ENCODE data around the gene RASGRF1. TPM values are rescaled to one million over a fixed set of nuclear protein-coding genes. Genes with fewer than 3 reads are reported as not detected.

The RASGRF1 gene
- total and polyA plus RNA-seq, 2 experiments from 2014 or later: 0.05 to 0.24 TPM

DNA sequence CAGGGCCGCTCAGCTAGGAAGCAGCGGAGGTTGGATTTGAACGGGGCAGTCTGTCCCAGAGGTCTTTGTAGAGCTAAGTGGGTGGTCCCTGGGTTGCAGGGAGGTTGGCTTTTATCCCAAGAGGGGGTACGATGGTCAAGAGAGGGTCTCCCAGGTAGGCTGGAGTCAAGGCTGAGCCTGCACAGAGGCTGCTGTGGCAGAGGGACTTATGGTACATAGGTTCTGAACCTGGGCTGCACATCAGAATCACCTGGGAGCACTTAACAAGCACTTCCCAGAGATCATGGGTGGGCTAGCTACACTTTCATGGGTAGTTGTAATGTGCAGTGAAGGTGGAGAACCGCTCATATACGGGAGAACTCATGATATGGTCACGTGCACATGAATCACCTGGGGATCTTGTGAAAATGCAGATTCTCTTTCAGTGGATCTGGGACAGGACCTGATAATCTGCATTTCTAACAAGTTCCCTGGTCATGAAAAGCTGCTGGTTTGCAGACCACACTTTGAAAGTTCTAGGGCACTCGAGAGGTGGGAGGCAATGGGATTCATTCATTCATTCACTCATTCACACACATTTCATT is 2.9 kb upstream of the RASGRF1 start:
- no peaks in the 10 kb centered on the region for H3K36me3 Mint-ChIP-seq (ENCODE audit: low read depth)
- H3K27me3 Mint-ChIP-seq (ENCODE audit: insufficient read depth, low read depth, poor library complexity): peaks cover 65% of the 10 kb centered on the region
- DNase-seq (ENCODE audit: low spot score): no peak
- Histone ChIP-seq H2AFZ (no peak overlapping the region), H3K36me3 (ENCODE audit: insufficient read depth) (no peaks in the 10 kb centered on the region), H3K4me2 (no peak overlapping the region), H3K79me2 (replicated peaks; ENCODE audit: insufficient read depth) (no peaks in the 10 kb centered on the region), H3F3A (replicated peaks; ENCODE audit: low read depth) (no peaks in the 10 kb centered on the region), H3K27me3 (ENCODE audit: insufficient read depth) (peaks cover 66% of the 10 kb centered on the region), H4K20me1 (replicated peaks; ENCODE audit: insufficient read depth) (peaks cover 7% of the 10 kb centered on the region; the same call in 1 of the 2 replicates), H3K27ac (ENCODE audit: low read depth) (no peak overlapping the region), H3K9me2 (ENCODE audit: insufficient read depth) (no peaks in the 10 kb centered on the region), H3K4me3 (no peak overlapping the region), H3K4me1 (ENCODE audit: insufficient read depth) (no peaks in the 10 kb centered on the region)
- ATAC-seq: no peak
- H3K4me1 Mint-ChIP-seq: peaks cover 9% of the 10 kb centered on the region
- no peak overlapping the region for H3K27ac Mint-ChIP-seq
- H3K9me3 Mint-ChIP-seq: no peaks in the 10 kb centered on the region; the same call in 2 of the 3 replicates
- no peak overlapping the region for H3K4me3 Mint-ChIP-seq
- no peak for TF ChIP-seq REST (IDR thresholded peaks at IDR 0.05; ENCODE audit: unreplicated experiment)
- TF ChIP-seq EZH2 (IDR thresholded peaks at IDR 0.05; ENCODE audit: low read depth, unreplicated experiment): no peak
- TF ChIP-seq STAT1 (IDR thresholded peaks at IDR 0.05; ENCODE audit: unreplicated experiment): no peak
- TF ChIP-seq CREB1 (CRISPR knock-in tag; IDR thresholded peaks at IDR 0.05; ENCODE audit: low read depth): no peak
- TF ChIP-seq ZNF114 (CRISPR knock-in tag; IDR thresholded peaks at IDR 0.05): no peak
- TF ChIP-seq ZNF331 (CRISPR knock-in tag; IDR thresholded peaks at IDR 0.05; ENCODE audit: low read depth): no peak
- TF ChIP-seq POLR2AphosphoS5 (IDR thresholded peaks at IDR 0.05; ENCODE audit: low read depth): no peak
- no peak for TF ChIP-seq JUNB (IDR thresholded peaks at IDR 0.05; ENCODE audit: unreplicated experiment)
- TF ChIP-seq, protein P1, sequence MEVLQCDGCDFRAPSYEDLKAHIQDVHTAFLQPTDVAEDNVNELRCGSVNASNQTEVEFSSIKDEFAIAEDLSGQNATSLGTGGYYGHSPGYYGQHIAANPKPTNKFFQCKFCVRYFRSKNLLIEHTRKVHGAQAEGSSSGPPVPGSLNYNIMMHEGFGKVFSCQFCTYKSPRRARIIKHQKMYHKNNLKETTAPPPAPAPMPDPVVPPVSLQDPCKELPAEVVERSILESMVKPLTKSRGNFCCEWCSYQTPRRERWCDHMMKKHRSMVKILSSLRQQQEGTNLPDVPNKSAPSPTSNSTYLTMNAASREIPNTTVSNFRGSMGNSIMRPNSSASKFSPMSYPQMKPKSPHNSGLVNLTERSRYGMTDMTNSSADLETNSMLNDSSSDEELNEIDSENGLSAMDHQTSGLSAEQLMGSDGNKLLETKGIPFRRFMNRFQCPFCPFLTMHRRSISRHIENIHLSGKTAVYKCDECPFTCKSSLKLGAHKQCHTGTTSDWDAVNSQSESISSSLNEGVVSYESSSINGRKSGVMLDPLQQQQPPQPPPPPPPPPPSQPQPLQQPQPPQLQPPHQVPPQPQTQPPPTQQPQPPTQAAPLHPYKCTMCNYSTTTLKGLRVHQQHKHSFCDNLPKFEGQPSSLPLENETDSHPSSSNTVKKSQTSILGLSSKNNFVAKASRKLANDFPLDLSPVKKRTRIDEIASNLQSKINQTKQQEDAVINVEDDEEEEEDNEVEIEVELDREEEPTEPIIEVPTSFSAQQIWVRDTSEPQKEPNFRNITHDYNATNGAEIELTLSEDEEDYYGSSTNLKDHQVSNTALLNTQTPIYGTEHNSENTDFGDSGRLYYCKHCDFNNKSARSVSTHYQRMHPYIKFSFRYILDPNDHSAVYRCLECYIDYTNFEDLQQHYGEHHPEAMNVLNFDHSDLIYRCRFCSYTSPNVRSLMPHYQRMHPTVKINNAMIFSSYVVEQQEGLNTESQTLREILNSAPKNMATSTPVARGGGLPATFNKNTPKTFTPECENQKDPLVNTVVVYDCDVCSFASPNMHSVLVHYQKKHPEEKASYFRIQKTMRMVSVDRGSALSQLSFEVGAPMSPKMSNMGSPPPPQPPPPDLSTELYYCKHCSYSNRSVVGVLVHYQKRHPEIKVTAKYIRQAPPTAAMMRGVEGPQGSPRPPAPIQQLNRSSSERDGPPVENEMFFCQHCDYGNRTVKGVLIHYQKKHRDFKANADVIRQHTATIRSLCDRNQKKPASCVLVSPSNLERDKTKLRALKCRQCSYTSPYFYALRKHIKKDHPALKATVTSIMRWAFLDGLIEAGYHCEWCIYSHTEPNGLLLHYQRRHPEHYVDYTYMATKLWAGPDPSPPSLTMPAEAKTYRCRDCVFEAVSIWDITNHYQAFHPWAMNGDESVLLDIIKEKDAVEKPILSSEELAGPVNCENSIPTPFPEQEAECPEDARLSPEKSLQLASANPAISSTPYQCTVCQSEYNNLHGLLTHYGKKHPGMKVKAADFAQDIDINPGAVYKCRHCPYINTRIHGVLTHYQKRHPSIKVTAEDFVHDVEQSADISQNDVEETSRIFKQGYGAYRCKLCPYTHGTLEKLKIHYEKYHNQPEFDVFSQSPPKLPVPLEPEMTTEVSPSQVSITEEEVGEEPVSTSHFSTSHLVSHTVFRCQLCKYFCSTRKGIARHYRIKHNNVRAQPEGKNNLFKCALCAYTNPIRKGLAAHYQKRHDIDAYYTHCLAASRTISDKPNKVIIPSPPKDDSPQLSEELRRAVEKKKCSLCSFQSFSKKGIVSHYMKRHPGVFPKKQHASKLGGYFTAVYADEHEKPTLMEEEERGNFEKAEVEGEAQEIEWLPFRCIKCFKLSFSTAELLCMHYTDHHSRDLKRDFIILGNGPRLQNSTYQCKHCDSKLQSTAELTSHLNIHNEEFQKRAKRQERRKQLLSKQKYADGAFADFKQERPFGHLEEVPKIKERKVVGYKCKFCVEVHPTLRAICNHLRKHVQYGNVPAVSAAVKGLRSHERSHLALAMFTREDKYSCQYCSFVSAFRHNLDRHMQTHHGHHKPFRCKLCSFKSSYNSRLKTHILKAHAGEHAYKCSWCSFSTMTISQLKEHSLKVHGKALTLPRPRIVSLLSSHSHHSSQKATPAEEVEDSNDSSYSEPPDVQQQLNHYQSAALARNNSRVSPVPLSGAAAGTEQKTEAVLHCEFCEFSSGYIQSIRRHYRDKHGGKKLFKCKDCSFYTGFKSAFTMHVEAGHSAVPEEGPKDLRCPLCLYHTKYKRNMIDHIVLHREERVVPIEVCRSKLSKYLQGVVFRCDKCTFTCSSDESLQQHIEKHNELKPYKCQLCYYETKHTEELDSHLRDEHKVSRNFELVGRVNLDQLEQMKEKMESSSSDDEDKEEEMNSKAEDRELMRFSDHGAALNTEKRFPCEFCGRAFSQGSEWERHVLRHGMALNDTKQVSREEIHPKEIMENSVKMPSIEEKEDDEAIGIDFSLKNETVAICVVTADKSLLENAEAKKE (CRISPR knock-in tag; IDR thresholded peaks at IDR 0.05): no peak
- TF ChIP-seq, protein P2, sequence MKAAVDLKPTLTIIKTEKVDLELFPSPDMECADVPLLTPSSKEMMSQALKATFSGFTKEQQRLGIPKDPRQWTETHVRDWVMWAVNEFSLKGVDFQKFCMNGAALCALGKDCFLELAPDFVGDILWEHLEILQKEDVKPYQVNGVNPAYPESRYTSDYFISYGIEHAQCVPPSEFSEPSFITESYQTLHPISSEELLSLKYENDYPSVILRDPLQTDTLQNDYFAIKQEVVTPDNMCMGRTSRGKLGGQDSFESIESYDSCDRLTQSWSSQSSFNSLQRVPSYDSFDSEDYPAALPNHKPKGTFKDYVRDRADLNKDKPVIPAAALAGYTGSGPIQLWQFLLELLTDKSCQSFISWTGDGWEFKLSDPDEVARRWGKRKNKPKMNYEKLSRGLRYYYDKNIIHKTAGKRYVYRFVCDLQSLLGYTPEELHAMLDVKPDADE (IDR thresholded peaks at IDR 0.05): no peak
- no peak for TF ChIP-seq EZH2phosphoT487 (IDR thresholded peaks at IDR 0.05; ENCODE audit: unreplicated experiment)
- TF ChIP-seq, protein P3, sequence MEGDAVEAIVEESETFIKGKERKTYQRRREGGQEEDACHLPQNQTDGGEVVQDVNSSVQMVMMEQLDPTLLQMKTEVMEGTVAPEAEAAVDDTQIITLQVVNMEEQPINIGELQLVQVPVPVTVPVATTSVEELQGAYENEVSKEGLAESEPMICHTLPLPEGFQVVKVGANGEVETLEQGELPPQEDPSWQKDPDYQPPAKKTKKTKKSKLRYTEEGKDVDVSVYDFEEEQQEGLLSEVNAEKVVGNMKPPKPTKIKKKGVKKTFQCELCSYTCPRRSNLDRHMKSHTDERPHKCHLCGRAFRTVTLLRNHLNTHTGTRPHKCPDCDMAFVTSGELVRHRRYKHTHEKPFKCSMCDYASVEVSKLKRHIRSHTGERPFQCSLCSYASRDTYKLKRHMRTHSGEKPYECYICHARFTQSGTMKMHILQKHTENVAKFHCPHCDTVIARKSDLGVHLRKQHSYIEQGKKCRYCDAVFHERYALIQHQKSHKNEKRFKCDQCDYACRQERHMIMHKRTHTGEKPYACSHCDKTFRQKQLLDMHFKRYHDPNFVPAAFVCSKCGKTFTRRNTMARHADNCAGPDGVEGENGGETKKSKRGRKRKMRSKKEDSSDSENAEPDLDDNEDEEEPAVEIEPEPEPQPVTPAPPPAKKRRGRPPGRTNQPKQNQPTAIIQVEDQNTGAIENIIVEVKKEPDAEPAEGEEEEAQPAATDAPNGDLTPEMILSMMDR (conservative IDR thresholded peaks at IDR 0.05; ENCODE audit: low read depth in 2 of 2): no peak
- TF ChIP-seq NANOG (IDR thresholded peaks at IDR 0.05; ENCODE audit: borderline replicate concordance): no peak

Measured in GM23338 (cell line).